ENCODE data around the gene LRIT3.
A peak's percentile ranks its signal among the peaks of the same experiment; 100 is the strongest.

Gene LRIT3

DNA sequence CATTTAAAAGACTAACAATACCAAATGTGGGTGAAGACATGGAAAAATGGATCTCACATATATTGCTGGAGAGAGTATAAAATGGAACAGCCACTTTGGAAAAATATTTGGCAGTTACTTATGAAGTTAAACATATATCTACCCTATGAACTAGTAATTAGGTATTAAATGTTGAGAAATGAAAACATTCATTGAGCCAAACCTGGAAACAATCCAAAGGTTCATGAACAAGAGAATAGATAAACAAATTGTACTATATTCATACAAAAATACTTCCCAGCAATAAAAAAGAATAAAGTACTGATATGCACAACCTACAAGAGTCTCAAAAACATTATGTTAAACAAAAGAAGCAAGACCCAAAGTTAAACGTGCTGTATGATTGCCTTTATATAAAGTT, 60.8 kb downstream of the LRIT3 start:
- no peak for DNase-seq (ENCODE audit: low spot score)

DNA sequence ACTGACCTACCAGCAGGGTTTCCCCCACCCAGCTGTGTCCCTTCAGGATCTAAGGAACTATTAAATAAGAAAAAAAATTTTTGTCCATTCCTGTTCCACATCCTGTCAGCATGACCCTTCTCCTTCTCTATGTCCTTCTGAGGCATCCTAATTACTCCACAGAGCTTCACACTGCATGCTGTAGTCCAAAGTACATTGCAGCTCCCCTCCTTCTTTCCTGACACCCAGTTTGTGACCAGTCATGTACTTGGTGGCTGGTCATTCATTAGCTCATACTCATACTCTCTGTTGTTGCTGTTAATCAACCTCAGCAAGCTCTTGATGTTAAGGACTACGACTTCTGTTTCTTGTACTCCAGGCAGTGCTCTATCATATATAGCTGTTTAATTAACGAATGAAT, 62.3 kb downstream of the LRIT3 start:
- no peak for DNase-seq (ENCODE audit: low spot score)

DNA sequence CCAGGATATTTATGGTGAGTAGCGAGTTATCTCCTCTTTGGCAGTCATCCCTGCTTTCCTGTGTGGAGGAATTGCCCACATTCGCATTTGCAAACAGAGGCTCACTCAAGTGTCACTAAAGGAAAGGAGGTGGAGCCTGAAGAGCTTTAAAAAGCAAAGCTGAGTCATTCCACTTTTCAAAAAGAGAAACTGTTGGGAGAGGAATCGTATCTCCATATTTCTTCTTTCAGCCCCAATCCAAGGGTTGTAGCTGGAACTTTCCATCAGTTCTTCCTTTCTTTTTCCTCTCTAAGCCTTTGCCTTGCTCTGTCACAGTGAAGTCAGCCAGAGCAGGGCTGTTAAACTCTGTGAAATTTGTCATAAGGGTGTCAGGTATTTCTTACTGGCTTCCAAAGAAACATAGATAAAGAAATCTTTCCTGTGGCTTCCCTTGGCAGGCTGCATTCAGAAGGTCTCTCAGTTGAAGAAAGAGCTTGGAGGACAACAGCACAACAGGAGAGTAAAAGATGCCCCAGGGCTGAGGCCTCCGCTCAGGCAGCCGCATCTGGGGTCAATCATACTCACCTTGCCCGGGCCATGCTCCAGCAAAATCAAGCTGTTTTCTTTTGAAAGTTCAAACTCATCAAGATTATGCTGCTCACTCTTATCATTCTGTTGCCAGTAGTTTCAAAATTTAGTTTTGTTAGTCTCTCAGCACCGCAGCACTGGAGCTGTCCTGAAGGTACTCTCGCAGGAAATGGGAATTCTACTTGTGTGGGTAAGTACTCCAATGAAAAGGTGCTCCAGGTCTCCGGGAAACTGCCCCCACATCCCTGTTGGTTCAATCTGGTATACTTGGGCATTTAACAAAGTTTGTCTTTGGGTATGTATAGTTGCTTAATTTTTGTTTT, 65.0 kb downstream of the LRIT3 start, which contains the start of gene EGF:
TSS of gene EGF (plus strand) at position 178 of the 890 bp plus-strand sequence. CDS start at position 631, 453 bp downstream.
- no peak for DNase-seq (ENCODE audit: low spot score)

- no peak for DNase-seq (ENCODE audit: low spot score)
These were observed 65.8 kb downstream of the LRIT3 start for GRCh38 chr4:109913596-109914241.

DNA sequence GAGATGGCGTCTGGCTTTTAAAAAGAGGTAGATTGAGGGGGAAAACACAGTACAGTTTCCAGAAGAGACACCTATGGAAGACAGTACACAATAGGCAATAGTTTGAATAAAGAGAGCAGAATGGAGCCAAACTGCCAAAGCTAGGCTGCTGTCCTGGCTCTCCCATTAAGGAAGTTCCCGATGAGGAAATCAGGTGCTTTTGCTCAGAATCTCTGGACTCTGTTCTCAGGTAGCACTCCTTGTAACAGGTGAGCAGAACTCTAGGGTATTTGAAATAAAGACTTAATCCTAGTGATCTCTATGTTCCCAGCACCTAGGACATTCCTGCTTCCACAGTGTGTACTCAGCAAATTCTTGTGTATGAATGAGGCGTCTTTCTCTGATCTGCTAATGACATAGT, 66.4 kb downstream of the LRIT3 start:
- DNase-seq (ENCODE audit: low spot score), result no peak

DNA sequence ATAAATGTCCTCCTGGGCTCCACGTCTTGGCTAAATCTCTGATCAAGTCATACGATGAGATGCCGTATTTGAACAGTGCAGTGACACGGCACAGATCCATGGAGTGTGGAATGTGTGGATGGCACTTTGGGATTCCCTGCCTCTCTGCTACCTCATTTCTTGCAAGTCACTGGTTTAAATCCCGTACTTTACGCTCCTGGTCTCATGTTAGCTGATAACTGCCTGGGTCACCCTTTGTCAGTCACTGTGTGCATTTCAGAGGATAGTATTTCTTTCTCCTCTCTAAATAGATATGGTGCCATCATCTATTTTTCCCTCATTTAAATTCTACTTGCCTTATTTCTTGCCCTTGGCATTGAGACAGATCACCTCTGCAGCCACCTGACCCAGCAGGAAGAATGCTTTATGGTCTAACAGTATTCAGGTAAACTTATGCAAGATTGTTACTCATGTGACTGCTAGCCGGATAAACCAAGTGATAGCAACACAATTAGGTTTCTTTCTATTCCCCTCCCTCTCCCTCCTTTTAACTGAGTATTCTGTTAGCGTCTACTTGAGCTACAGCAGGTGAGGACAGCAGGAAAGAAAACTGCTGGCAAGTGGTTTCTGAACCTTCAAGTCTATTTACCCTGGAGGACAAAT, 67.6 kb downstream of the LRIT3 start:
- no peak for DNase-seq (ENCODE audit: low spot score)

GRCh38 chr4:109916027-109916409, 68.1 kb downstream of the LRIT3 start:
- no peak for DNase-seq (ENCODE audit: low spot score)

DNA sequence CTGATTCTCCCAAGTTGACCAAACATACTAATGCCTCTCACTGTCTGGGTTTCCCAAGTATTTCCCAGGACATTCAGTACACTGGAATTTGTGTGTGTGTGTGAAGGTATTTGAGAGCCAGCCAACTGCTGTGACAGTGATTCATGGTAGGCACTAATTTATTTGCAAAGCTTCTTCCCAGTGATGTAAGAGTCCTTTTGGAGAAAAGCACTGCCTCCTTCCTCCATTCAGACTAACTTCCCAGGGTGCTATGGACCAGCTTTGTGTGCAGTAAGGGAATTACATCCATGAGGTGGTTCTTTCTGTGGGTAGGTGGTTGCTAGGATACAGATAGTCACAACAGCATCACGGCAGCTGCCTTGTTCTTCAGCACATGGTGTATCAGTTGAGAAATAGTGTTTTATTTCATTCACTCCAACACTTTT, 73.5 kb downstream of the LRIT3 start:
- DNase-seq (ENCODE audit: low spot score), result peak; percentile 1
